Hypothalamus (tissue), 51 donors: Measurements from ENCODE around the gene GALR3.

Source experiments
- DNase-seq, 51 donors: peaks; one replicate each; lab custom pipeline; 2025; lab: John Stamatoyannopoulos, UW

Gene GALR3

DNA sequence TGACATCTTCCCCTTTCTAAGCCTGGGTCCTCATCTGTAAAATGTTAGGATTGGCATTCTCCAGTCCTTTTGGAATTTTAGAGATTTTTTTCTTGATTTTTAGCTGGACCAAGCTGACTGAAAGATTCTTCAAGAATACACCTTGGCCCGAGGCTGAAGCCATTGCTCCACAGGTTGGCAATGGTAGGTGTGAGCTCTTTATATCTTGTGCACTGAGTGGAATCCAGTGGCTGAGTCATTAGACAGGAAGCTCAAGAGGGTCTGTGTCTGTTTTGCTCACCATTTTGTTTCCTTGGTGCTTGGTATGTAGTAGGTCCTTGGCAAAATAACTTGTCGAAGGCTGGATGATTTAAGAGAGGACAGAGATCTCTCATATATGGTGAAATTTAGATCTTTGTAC lies 32.3 kb downstream of the GALR3 start:
- DNase-seq, result no peak

DNA sequence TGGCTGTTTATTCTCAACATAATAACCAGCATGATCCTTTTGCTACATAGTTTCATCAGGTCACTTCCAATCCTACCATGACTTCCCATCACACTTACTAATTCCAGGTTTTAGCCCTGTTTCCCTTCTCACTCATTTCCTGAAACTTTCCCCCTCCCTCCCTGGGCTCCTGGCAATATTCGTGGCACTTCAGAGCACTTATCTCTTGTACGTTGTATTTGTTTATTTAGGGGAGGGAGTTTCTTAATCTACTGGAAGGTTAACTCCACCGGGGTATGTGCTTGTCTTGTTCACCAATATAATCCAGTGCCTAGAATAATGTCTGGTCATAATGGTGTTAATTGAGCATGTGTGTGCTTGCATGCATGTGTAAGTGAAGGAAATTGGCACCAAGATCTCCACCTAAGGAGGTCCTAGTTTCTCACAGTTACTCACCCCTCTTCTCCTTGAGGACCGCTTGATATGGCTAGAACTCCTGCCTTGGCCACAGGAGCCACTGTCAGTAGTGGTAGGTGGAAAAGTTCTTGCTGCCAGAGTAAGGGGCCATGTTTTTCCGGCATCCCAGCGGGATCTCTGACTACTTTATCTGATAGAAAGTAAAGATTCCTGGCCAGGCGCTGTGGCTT lies 37.7 kb downstream of the GALR3 start:
- no peak for DNase-seq

DNA sequence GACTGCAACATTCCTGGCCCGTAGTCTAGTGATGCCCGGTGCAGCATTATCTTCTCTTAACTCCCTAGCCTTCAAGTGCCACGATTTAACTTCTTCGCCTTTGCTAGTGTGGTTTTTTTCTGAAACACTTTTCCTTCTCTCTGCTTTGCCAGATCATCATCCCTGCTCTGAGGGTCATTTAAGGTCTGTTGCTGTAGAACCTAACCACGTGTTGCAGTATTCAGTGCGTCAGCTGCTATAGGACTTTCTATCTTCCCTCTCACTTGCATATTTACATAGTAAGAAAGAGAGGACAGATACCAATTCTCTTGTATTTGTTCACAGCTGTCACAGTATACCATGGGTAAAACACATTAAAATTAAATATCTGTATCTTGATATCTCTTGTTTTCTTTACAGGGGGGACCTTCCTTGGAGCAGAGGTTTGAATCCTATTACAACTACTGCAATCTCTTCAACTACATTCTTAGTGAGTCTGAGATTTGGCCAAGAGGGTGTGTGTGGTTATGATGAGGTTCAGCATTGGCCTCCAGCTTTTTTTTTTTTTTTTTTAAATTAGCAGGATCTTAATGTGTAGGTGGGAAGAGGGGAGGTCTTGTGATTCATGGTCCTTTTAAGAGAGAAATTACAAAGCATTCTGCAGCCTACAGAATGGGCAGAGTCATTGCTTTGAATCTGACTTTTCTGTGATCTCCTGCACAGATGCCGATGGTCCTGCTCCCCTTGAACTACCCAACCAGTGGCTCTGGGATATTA lies 39.6 kb downstream of the GALR3 start:
- DNase-seq, result no peak

DNA sequence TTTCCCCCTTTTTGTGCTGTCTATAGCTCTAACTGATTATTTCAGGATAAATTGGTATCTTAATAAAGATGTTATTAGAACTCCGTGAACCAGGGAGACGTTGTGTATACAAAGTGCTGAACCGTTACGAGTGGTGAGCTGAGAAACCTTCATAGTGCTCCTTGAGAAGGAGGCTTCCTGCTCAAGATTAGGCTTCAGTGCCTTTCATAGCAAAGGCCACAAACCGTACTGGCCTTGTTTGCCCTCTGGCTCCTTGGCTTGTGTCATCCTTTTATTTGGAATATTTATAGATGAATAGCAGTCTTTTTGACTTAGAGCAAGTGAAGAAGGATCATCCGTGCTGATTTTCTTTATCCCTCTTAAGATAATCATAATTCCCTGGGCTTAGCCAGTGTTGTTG lies 42.3 kb downstream of the GALR3 start:
- DNase-seq, result no peak

DNA sequence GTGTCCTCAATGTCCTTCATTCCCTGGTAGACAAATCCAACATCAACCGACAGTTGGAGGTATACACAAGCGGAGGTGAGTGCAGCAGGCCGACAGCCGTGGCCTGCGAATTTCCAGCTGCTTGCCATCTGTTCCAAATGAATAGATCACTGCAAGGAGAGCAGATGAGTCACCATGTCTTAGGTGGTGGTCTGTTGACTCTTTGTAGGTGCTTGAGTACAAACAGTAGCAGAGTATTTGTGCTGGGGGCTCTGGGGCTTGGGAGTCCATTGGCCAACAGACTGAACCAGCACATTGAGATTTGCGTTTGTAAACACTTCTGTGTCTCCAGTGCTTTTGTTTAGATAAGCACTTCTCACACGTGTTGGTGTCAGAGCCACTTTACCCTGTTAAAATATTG lies 47.1 kb downstream of the GALR3 start:
- DNase-seq, result no peak
